Tibial nerve (tissue), 3 donors: ENCODE measurements around the gene NDUFV1.

Experiments
- POLR2A ChIP-seq, 2 donors: fragments of 450-650 bp; IDR thresholded peaks; one replicate each; pipeline ENCODE4 v1.6.1; 2017; ENCODE audit warnings: antibody characterized with exemption in 2 of 2, mild to moderate bottlenecking in 2 of 2, moderate library complexity in 2 of 2
- TF ChIP-seq, protein P1 (sequence below), 5 experiments: fragments of 200-600 bp in 3 of 5; fragments of 450-650 bp in 2 of 5; sonication (generic) in 3 of 5; IDR thresholded peaks; one replicate each; pipeline ENCODE4 v1.5.1; 2016 to 2019; ENCODE audit warnings: antibody characterized with exemption in 5 of 5, mild to moderate bottlenecking in 3 of 5, moderate library complexity in 2 of 5

DNA sequence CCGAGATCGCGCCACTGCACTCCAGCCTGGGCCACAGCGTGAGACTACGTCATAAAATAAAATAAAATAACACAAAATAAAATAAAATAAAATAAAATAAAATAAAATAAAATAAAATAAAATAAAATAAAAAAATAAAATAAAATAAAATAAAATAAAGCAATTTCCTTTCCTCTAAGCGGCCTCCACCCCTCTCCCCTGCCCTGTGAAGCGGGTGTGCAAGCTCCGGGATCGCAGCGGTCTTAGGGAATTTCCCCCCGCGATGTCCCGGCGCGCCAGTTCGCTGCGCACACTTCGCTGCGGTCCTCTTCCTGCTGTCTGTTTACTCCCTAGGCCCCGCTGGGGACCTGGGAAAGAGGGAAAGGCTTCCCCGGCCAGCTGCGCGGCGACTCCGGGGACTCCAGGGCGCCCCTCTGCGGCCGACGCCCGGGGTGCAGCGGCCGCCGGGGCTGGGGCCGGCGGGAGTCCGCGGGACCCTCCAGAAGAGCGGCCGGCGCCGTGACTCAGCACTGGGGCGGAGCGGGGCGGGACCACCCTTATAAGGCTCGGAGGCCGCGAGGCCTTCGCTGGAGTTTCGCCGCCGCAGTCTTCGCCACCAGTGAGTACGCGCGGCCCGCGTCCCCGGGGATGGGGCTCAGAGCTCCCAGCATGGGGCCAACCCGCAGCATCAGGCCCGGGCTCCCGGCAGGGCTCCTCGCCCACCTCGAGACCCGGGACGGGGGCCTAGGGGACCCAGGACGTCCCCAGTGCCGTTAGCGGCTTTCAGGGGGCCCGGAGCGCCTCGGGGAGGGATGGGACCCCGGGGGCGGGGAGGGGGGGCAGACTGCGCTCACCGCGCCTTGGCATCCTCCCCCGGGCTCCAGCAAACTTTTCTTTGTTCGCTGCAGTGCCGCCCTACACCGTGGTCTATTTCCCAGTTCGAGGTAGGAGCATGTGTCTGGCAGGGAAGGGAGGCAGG, 23.2 kb upstream of the NDUFV1 start, which contains the start of gene GSTP1:
- TF ChIP-seq, protein P1, sequence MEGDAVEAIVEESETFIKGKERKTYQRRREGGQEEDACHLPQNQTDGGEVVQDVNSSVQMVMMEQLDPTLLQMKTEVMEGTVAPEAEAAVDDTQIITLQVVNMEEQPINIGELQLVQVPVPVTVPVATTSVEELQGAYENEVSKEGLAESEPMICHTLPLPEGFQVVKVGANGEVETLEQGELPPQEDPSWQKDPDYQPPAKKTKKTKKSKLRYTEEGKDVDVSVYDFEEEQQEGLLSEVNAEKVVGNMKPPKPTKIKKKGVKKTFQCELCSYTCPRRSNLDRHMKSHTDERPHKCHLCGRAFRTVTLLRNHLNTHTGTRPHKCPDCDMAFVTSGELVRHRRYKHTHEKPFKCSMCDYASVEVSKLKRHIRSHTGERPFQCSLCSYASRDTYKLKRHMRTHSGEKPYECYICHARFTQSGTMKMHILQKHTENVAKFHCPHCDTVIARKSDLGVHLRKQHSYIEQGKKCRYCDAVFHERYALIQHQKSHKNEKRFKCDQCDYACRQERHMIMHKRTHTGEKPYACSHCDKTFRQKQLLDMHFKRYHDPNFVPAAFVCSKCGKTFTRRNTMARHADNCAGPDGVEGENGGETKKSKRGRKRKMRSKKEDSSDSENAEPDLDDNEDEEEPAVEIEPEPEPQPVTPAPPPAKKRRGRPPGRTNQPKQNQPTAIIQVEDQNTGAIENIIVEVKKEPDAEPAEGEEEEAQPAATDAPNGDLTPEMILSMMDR (IDR thresholded peaks at IDR 0.05): peak; percentile 60 to 96 (median 95)
- peak; percentile 70 to 90 for TF ChIP-seq POLR2A (IDR thresholded peaks at IDR 0.05)
